Measurements from ENCODE around the gene C2orf66.

Gene C2orf66

GRCh38 chr2:196809260-196809659 is at the start of gene C2orf66:
Gene C2orf66, minus strand, starts transcription at chr2:196809355. Its CDS starts 19 bp downstream, at chr2:196809336.
- no peak for ATAC-seq

GRCh38 chr2:196854629-196855028 is 45.5 kb upstream of the C2orf66 start:
- no peak for ATAC-seq

GRCh38 chr2:196853301-196854087 is 44.3 kb upstream of the C2orf66 start:
- ATAC-seq: no peak

- ATAC-seq: no peak
Measured at GRCh38 chr2:196851088-196851487, 41.9 kb upstream of the C2orf66 start.

- no peak for ATAC-seq
Measured at GRCh38 chr2:196849895-196850294, 40.7 kb upstream of the C2orf66 start.

GRCh38 chr2:196846295-196846694 is 37.1 kb upstream of the C2orf66 start:
- no peak for ATAC-seq

GRCh38 chr2:196845371-196845770 is 36.2 kb upstream of the C2orf66 start:
- no peak for ATAC-seq

- ATAC-seq: no peak
Measured at GRCh38 chr2:196840171-196840570, 31.0 kb upstream of the C2orf66 start.

- ATAC-seq: no peak
Measured at GRCh38 chr2:196839574-196839973, 30.4 kb upstream of the C2orf66 start.

GRCh38 chr2:196836440-196836839 is 27.3 kb upstream of the C2orf66 start:
- ATAC-seq: no peak

GRCh38 chr2:196830701-196831100 is 21.5 kb upstream of the C2orf66 start:
- ATAC-seq: no peak

GRCh38 chr2:196827356-196827755 is 18.2 kb upstream of the C2orf66 start:
- no peak for ATAC-seq

- no peak for ATAC-seq
Measured at GRCh38 chr2:196823750-196824522, 14.8 kb upstream of the C2orf66 start.

GRCh38 chr2:196821195-196821594 is 12.0 kb upstream of the C2orf66 start:
- ATAC-seq: no peak

- no peak for ATAC-seq
Measured at GRCh38 chr2:196808083-196808665, 981 bp downstream of the C2orf66 start.

GRCh38 chr2:196804381-196804780 is 4.8 kb downstream of the C2orf66 start:
- ATAC-seq: no peak

- no peak for ATAC-seq
Measured at GRCh38 chr2:196802401-196802800, 6.8 kb downstream of the C2orf66 start.

GRCh38 chr2:196801674-196802261 is 7.4 kb downstream of the C2orf66 start:
- no peak for ATAC-seq

GRCh38 chr2:196798980-196799379 is 10.2 kb downstream of the C2orf66 start:
- no peak for ATAC-seq

- no peak for ATAC-seq
Measured at GRCh38 chr2:196792865-196793264, 16.3 kb downstream of the C2orf66 start.

GRCh38 chr2:196783431-196784094 is 25.6 kb downstream of the C2orf66 start:
- peak; percentile 58 to 61 for ATAC-seq

- ATAC-seq: no peak
Measured at GRCh38 chr2:196767101-196767500, 42.1 kb downstream of the C2orf66 start.

GRCh38 chr2:196759378-196759706 is 49.8 kb downstream of the C2orf66 start:
- no peak for ATAC-seq

Data from activated CD4-positive, CD25-positive, alpha-beta regulatory T cell treated with anti-CD3 and anti-CD28 coated beads, Interleukin-2, amount 50 U/mL, for 24 hours (primary cell).